ENCODE data around the gene CSMD2. TPM values are rescaled to one million over a fixed set of nuclear protein-coding genes. Genes with fewer than 3 reads are reported as not detected.

Gene CSMD2
- total RNA-seq, 2 experiments from 2014 or later: not detected

DNA sequence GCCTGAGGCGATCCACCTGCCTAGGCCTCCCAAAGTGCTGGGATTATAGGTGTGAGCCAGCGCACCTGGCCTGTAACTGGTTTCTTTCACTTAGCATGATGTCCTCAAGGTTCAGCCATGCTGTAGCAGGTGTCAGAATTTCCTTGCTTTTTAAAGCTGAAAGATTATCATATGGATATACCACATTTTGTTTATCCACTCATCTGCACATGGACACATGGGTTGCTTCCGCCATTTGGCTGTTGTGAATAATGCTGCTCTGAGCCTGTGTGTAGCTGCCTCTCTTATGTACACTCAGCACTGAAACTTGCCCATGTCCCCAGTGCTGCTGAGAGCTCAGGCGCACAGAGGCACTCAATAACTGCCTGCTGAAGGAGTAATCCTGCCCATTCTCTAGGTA, 11.8 kb downstream of the CSMD2 start:
- DNase-seq (no peak), ATAC-seq (no peak)
- Mint-ChIP-seq H3K27ac (no peak overlapping the region), H3K4me1 (no peaks in the 10 kb centered on the region), H3K27me3 (peaks cover 18% of the 10 kb centered on the region), H3K9me3 (ENCODE audit: low read depth) (no peaks in the 10 kb centered on the region), H3K36me3 (ENCODE audit: low read depth) (no peaks in the 10 kb centered on the region), H3K4me3 (no peak overlapping the region)
- ChIA-PET POLR2A (no interaction called here), CTCF (no interaction called here)
- intact Hi-C loops (cut with DNase I, micrococcal nuclease): no loop called here

DNA sequence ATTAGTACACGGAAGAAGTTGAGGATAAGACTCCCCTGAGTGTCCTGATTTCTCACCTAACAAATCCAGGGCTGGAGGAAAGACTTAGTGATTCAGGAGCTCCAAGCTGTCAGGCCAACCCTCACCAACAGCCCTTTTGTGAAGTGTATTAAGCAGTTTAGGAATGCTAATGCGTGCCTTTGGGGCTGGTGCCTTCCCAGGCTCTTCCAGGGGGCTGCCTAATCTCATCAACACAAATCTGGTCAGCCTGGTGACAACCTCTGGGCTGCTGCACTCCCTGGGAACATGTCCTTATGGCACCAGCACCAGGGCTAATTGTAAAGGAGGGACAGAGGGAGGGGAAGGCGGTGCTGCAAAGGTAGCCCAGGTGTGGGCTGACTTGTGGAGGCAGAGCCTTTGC, 15.5 kb downstream of the CSMD2 start:
- H3K27ac Mint-ChIP-seq: no peak overlapping the region
- no peak overlapping the region for H3K4me3 Mint-ChIP-seq
- DNase-seq (no peak), ATAC-seq (no peak)
- CTCF ChIA-PET: no interaction called here
- intact Hi-C loops (cut with DNase I, micrococcal nuclease): no loop called here
- no peaks in the 10 kb centered on the region for H3K4me1 Mint-ChIP-seq
- POLR2A ChIA-PET: no interaction called here
- H3K36me3 Mint-ChIP-seq (ENCODE audit: low read depth): no peaks in the 10 kb centered on the region
- no peaks in the 10 kb centered on the region for H3K9me3 Mint-ChIP-seq (ENCODE audit: low read depth)
- H3K27me3 Mint-ChIP-seq: peaks cover 15% of the 10 kb centered on the region

- no peaks in the 10 kb centered on the region for H3K4me1 Mint-ChIP-seq
- H3K9me3 Mint-ChIP-seq (ENCODE audit: low read depth): no peaks in the 10 kb centered on the region
- H3K27ac Mint-ChIP-seq: no peak overlapping the region
- DNase-seq: no peak
- intact Hi-C loops (cut with DNase I, micrococcal nuclease): no loop called here
- POLR2A ChIA-PET: no interaction called here
- ATAC-seq: no peak
- H3K4me3 Mint-ChIP-seq: no peak overlapping the region
- CTCF ChIA-PET: no interaction called here
- peaks cover 8% of the 10 kb centered on the region for H3K27me3 Mint-ChIP-seq
- H3K36me3 Mint-ChIP-seq (ENCODE audit: low read depth): no peaks in the 10 kb centered on the region
These were observed 17.7 kb downstream of the CSMD2 start for GRCh38 chr1:34147301-34147700.

- H3K27me3 Mint-ChIP-seq: peaks cover 12% of the 10 kb centered on the region
- H3K4me3 Mint-ChIP-seq: no peak overlapping the region
- intact Hi-C loops (cut with DNase I, micrococcal nuclease): no loop called here
- H3K4me1 Mint-ChIP-seq: no peaks in the 10 kb centered on the region
- H3K9me3 Mint-ChIP-seq (ENCODE audit: low read depth): no peaks in the 10 kb centered on the region
- no peak for ATAC-seq
- no peaks in the 10 kb centered on the region for H3K36me3 Mint-ChIP-seq (ENCODE audit: low read depth)
- ChIA-PET CTCF (interaction anchor here (0.8 to 0.9 kb wide), 2 partner anchors 15 to 345 kb away, joined by 3 read pairs; no protein-coding TSS in a partner anchor), POLR2A (no interaction called here)
- no peak for DNase-seq
- H3K27ac Mint-ChIP-seq: no peak overlapping the region
These were observed 20.3 kb downstream of the CSMD2 start for GRCh38 chr1:34144766-34145165.

DNA sequence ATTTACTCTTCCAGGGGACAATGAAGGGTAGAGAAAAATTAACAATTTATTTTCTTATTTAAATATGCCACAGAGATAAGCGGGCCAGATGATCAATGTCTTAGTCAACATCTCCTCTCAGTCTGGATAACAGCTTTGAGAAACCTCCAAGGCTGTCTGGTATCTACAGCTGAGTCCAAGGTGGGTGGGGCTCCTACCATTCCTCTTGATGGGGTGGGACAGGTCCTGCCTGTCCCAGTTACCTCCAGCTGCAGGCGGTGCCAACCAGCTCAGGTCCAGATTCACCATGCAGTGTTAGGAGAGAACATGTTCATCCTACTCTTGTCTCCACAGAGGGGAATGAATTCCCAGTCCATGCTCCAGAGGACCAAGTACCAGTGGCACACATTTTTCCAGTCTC, 21.1 kb downstream of the CSMD2 start:
- Mint-ChIP-seq H3K4me3 (no peak overlapping the region), H3K36me3 (ENCODE audit: low read depth) (no peaks in the 10 kb centered on the region), H3K9me3 (ENCODE audit: low read depth) (no peaks in the 10 kb centered on the region), H3K4me1 (no peaks in the 10 kb centered on the region), H3K27ac (no peak overlapping the region), H3K27me3 (peaks cover 12% of the 10 kb centered on the region)
- intact Hi-C loops (cut with DNase I, micrococcal nuclease): no loop called here
- ChIA-PET POLR2A (no interaction called here), CTCF (no interaction called here)
- DNase-seq: no peak
- no peak for ATAC-seq

DNA sequence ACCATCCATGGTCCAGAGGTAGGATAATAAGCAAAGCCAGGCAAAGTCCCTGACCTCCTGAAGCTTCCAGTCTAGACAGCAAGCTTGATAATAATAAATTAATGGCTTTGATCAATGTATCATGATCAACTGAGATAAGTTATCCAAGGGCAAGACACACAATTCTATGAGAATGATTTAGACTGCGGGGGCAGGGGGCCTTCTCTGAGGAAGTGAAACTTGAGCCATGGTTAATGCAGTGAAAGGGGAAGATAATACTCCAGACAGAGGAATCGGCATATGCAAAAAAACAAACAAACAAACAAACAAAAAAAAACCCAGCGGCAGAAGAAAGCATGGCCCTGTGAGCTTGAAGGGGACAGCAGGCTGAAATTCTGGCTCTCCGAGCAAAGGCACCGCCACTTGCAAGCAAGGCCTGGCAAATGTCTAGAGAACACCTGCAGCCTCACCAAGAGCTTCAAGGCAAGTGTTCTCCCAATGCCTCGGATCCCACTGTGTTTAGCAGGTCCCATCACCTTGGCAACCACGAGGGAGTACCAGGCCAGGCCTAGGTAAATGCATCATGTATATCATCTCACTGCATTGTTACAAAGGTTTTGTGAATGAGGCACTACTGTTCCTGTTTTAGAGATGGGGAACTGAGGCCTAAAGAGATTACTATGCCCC, 24.9 kb downstream of the CSMD2 start:
- Mint-ChIP-seq H3K36me3 (ENCODE audit: low read depth) (no peaks in the 10 kb centered on the region), H3K4me1 (no peaks in the 10 kb centered on the region), H3K9me3 (ENCODE audit: low read depth) (no peaks in the 10 kb centered on the region), H3K27ac (no peak overlapping the region), H3K27me3 (peaks cover 8% of the 10 kb centered on the region), H3K4me3 (no peak overlapping the region)
- ChIA-PET POLR2A (no interaction called here), CTCF (no interaction called here)
- DNase-seq (no peak), ATAC-seq (no peak)
- intact Hi-C loops (cut with DNase I, micrococcal nuclease): no loop called here

DNA sequence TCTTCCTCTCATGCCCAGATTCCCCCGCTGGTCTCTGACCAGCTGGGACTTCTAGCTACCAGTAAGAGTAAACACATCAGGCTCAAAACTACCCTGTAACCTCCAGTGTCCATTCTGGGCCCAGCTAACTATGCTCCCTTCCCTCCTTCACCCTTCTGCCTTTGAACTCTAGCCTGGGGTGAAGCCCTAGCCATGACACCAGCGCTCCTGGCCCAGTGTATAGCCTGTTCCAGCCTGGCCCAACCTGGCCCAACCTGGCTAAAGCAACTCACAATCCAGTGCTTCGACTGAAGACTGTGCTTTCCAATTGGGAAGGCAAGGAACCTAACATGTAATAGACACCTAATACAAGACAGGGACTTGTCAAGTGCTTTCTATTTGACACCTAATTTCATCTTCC, 27.6 kb downstream of the CSMD2 start:
- ChIA-PET CTCF (no interaction called here), POLR2A (no interaction called here)
- Mint-ChIP-seq H3K27ac (no peak overlapping the region), H3K4me1 (no peaks in the 10 kb centered on the region), H3K9me3 (ENCODE audit: low read depth) (no peaks in the 10 kb centered on the region), H3K36me3 (ENCODE audit: low read depth) (no peaks in the 10 kb centered on the region), H3K27me3 (peaks cover 7% of the 10 kb centered on the region), H3K4me3 (no peak overlapping the region)
- intact Hi-C loops (cut with DNase I, micrococcal nuclease): no loop called here
- DNase-seq: no peak
- ATAC-seq: no peak

GRCh38 chr1:34132161-34132420, 32.9 kb downstream of the CSMD2 start:
- Mint-ChIP-seq H3K4me3 (no peak overlapping the region), H3K4me1 (no peaks in the 10 kb centered on the region), H3K27ac (no peak overlapping the region), H3K9me3 (ENCODE audit: low read depth) (no peaks in the 10 kb centered on the region), H3K27me3 (peaks cover 6% of the 10 kb centered on the region), H3K36me3 (ENCODE audit: low read depth) (no peaks in the 10 kb centered on the region)
- DNase-seq (no peak), ATAC-seq (no peak)
- intact Hi-C loops (cut with DNase I, micrococcal nuclease): no loop called here
- POLR2A ChIA-PET: no interaction called here
- CTCF ChIA-PET: interaction anchor here (0.5 kb wide), 1 partner anchor 653 kb away, joined by 3 read pairs; no protein-coding TSS in a partner anchor

DNA sequence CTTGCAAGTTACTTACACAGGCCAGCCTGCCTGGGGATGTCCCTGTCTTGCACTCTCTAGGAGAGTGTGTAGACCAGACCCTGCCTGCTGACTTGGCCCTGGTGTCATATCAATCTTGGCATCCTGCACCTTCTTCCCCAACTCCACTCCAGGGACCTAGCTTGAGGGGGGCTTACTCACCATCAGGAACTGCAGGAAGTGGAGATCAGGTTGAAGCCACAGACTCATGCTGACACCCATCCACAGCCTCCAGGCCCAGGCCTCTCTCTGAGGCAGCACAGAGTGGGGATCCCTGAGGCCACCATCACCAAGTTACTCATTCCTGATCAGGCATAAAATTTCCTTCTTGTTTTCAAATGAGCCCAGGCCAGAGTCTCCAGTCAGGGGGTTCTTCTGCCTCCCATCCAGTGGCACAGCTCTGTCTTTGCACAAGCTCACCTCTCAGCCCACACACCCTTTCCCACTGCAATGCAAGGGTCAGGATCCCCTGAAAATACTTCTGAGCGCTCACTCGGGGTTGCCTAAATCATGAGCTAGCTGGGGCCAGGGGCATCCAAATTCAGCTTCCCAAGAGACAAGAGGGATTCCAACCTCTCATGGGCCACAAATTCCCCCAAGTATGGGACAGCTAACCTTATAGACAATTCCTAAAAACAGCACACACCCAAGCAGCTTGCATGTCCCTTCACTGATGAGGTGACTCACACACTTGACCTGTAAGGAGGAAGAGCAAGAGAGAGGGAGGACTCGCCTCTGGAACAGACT, 33.5 kb downstream of the CSMD2 start:
- ATAC-seq (no peak), DNase-seq (no peak)
- no peaks in the 10 kb centered on the region for H3K9me3 Mint-ChIP-seq (ENCODE audit: low read depth)
- no peak overlapping the region for H3K27ac Mint-ChIP-seq
- no peaks in the 10 kb centered on the region for H3K36me3 Mint-ChIP-seq (ENCODE audit: low read depth)
- intact Hi-C loops (cut with DNase I, micrococcal nuclease): no loop called here
- ChIA-PET POLR2A (no interaction called here), CTCF (no interaction called here)
- no peak overlapping the region for H3K4me3 Mint-ChIP-seq
- H3K4me1 Mint-ChIP-seq: no peaks in the 10 kb centered on the region
- peaks cover 9% of the 10 kb centered on the region for H3K27me3 Mint-ChIP-seq

- ATAC-seq (no peak), DNase-seq (no peak)
- Mint-ChIP-seq H3K4me1 (no peaks in the 10 kb centered on the region), H3K36me3 (ENCODE audit: low read depth) (no peaks in the 10 kb centered on the region), H3K27ac (no peak overlapping the region), H3K4me3 (no peak overlapping the region), H3K9me3 (ENCODE audit: low read depth) (no peaks in the 10 kb centered on the region), H3K27me3 (peaks cover 9% of the 10 kb centered on the region)
- intact Hi-C loops (cut with DNase I, micrococcal nuclease): no loop called here
- ChIA-PET CTCF (no interaction called here), POLR2A (no interaction called here)
These were observed 34.7 kb downstream of the CSMD2 start for GRCh38 chr1:34130306-34130705.

DNA sequence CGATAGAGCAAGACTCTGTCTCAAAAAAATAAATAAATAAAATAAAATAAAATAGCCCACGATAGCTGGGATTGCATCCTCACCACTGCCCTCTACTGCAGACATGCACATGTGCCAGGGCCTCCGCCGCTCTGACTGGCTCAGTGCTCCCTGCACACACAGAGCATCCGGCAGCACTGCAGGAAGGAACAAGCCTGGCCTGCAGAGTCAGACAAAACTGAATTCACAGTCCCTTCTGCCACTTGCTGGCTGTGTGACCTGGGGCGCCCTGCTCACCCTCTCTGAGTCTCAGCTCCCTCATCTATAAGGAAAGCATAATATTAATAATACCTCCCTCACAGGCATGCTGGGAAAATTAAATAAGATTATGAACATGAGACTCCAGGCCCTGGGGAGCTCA, 35.4 kb downstream of the CSMD2 start:
- Mint-ChIP-seq H3K36me3 (ENCODE audit: low read depth) (no peaks in the 10 kb centered on the region), H3K27ac (no peak overlapping the region), H3K27me3 (peaks cover 11% of the 10 kb centered on the region), H3K4me1 (no peaks in the 10 kb centered on the region), H3K9me3 (ENCODE audit: low read depth) (no peaks in the 10 kb centered on the region), H3K4me3 (no peak overlapping the region)
- POLR2A ChIA-PET: no interaction called here
- intact Hi-C loops (cut with DNase I, micrococcal nuclease): no loop called here
- CTCF ChIA-PET: no interaction called here
- ATAC-seq (no peak), DNase-seq (no peak)

- POLR2A ChIA-PET: no interaction called here
- peaks cover 11% of the 10 kb centered on the region for H3K27me3 Mint-ChIP-seq
These were observed 36.7 kb downstream of the CSMD2 start for GRCh38 chr1:34128186-34128889.

More at GRCh38 chr1:34128186-34128889, 36.7 kb downstream of the CSMD2 start:
- Mint-ChIP-seq H3K4me3 (no peak overlapping the region), H3K27ac (no peak overlapping the region), H3K36me3 (ENCODE audit: low read depth) (no peaks in the 10 kb centered on the region), H3K4me1 (no peaks in the 10 kb centered on the region), H3K9me3 (ENCODE audit: low read depth) (no peaks in the 10 kb centered on the region)
- ATAC-seq (no peak), DNase-seq (no peak)
- CTCF ChIA-PET: no interaction called here
- intact Hi-C loops (cut with DNase I, micrococcal nuclease): no loop called here

Data from activated CD4-positive, alpha-beta T cell treated with anti-CD3 and anti-CD28 coated beads for 36 hours (primary cell).